ENCODE results near the gene ARHGAP8. TPM values are rescaled to one million over a fixed set of nuclear protein-coding genes. Genes with fewer than 3 reads are reported as not detected.
"Not testable (repeated sequence)": the region's sequence is repeated elsewhere in the genome, so short reads cannot be mapped to it uniquely, and the experiment has no call there.

ARHGAP8 gene
- total and polyA plus RNA-seq, 10 donors = 2.7 to 71.6 (median 19.7) TPM

DNA sequence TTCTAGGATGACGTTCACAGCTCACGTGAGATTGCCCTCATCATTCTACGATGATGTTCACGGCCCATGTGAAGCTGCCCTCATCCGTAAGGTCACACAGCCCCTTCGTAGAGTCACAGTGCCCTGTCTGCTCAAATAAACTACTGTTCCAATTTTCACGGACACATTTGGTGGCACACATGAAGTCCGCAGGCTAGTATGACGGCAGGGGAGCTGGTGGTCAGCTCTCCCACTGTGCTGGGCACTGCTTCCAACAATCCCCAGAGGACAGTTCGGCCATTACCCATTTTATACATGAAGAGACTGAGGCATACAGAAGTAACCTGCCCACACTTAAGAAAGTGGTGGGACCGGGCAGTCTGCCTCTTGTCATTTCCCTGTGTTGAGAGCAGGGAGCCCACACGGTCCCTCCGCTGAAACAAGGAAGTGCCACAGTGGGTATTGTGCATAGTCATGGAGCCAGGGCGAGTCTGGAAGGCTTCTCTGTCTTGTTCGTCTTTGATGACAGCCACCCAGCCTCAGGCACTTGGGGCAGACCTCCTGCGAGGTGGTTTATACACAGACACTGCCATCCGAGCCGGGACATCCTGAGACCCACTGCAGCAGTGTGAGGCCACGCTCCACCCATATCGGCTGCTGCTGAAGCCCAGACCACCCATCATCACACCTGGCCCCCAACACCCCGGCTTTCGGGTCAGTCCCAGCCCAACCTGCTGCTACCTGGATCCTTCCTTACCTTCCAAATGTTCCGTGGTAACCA is 143.1 kb downstream of the ARHGAP8 start:
- H3K27ac ChIP-seq = no peak overlapping the region
- no peaks in the 10 kb centered on the region for H3K4me1 ChIP-seq
- peak; percentile 42 for DNase-seq
- H3K27me3 ChIP-seq (replicated peaks in 1 of 7) = peaks cover 0 to 12% (median 0%) of the 10 kb centered on the region in 7 donors
- H3K4me3 ChIP-seq = no peak overlapping the region
- intact Hi-C loops (cut with DNase I; ENCODE audit: low total_unique reads) = no loop called here
- H3K36me3 ChIP-seq = no peaks in the 10 kb centered on the region
- TF ChIP-seq POLR2A (IDR thresholded peaks at IDR 0.05) (no peak), POLR2AphosphoS5 (IDR thresholded peaks at IDR 0.05) (no peak)
- TF ChIP-seq, protein P1, sequence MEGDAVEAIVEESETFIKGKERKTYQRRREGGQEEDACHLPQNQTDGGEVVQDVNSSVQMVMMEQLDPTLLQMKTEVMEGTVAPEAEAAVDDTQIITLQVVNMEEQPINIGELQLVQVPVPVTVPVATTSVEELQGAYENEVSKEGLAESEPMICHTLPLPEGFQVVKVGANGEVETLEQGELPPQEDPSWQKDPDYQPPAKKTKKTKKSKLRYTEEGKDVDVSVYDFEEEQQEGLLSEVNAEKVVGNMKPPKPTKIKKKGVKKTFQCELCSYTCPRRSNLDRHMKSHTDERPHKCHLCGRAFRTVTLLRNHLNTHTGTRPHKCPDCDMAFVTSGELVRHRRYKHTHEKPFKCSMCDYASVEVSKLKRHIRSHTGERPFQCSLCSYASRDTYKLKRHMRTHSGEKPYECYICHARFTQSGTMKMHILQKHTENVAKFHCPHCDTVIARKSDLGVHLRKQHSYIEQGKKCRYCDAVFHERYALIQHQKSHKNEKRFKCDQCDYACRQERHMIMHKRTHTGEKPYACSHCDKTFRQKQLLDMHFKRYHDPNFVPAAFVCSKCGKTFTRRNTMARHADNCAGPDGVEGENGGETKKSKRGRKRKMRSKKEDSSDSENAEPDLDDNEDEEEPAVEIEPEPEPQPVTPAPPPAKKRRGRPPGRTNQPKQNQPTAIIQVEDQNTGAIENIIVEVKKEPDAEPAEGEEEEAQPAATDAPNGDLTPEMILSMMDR (IDR thresholded peaks at IDR 0.05 in 8 of 11, conservative IDR thresholded peaks at IDR 0.05 in 3 of 11) = no peak
- peaks cover 0 to 11% (median 7%) of the 10 kb centered on the region in 8 donors for H3K9me3 ChIP-seq
- 74 to 86% (median 77%) methylated on average over 23 of the region's 23 CpGs for WGBS, 5 donors

DNA sequence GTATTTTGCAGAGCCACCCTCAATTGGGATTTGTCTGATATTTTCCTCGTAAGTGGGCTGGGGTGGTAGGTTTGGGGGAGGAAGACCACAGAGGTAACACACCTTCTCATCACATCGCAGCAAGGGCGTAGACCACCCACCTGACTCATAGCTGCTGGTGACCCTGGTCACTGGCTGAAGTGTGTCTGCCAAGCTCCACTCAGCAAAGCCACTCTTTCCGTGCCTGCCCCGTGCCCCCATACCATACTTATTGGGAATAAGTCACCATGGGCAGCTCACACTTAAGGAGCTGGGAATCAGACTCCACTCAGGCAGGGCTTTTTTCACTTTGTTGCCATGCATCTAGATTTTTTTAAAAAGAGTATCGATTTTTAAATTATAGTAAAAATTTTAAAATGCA is 145.9 kb downstream of the ARHGAP8 start:
- peak; percentile 15 for DNase-seq
- H3K27ac ChIP-seq = no peak overlapping the region
- H3K9me3 ChIP-seq = peaks cover 6 to 37% (median 32%) of the 10 kb centered on the region in 8 donors
- no peaks in the 10 kb centered on the region for H3K36me3 ChIP-seq
- TF ChIP-seq POLR2A (IDR thresholded peaks at IDR 0.05) = no peak
- TF ChIP-seq, protein P1 (IDR thresholded peaks at IDR 0.05 in 8 of 11, conservative IDR thresholded peaks at IDR 0.05 in 3 of 11) = no peak
- no peak for TF ChIP-seq POLR2AphosphoS5 (IDR thresholded peaks at IDR 0.05)
- WGBS, 5 donors = 87 to 97% (median 92%) methylated on average over 6 of the region's 6 CpGs
- no peaks in the 10 kb centered on the region for H3K4me1 ChIP-seq
- peaks cover 0 to 21% (median 0%) of the 10 kb centered on the region in 7 donors for H3K27me3 ChIP-seq (replicated peaks in 1 of 7)
- intact Hi-C loops (cut with DNase I; ENCODE audit: low total_unique reads) = no loop called here
- H3K4me3 ChIP-seq = no peak overlapping the region

DNA sequence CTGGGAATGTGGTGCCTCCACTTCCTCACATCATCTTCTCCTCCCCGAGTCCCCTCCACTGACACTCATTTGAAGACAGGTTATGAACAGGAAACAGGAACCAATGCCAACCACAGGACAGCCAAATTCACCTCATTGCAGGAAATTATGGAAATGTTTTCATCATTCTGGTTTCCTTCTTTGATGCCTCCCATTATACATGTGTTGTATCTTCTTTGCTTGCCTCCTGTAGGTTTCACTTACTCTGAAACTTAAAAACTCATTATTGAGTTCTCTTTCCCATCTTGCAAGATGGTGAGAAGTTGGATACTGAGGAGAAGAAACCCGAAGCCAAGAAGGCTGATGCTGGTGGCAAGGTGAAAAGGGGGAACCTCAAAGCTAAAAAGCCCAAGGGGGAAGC is 148.9 kb downstream of the ARHGAP8 start:
- Histone ChIP-seq H3K9me3 (peaks cover 6 to 37% (median 32%) of the 10 kb centered on the region in 8 donors), H3K4me3 (no peak overlapping the region), H3K36me3 (no peaks in the 10 kb centered on the region), H3K27ac (no peak overlapping the region), H3K4me1 (no peaks in the 10 kb centered on the region), H3K27me3 (replicated peaks in 1 of 7) (peaks cover 0 to 31% (median 0%) of the 10 kb centered on the region in 7 donors)
- 47 to 67% (median 52%) methylated on average over 2 of the region's 2 CpGs for WGBS, 5 donors
- no peak for DNase-seq
- intact Hi-C loops (cut with DNase I; ENCODE audit: low total_unique reads) = no loop called here
- TF ChIP-seq POLR2AphosphoS5 (IDR thresholded peaks at IDR 0.05) = no peak
- TF ChIP-seq, protein P1 (IDR thresholded peaks at IDR 0.05 in 8 of 11, conservative IDR thresholded peaks at IDR 0.05 in 3 of 11) = no peak
- no peak for TF ChIP-seq POLR2A (IDR thresholded peaks at IDR 0.05)

DNA sequence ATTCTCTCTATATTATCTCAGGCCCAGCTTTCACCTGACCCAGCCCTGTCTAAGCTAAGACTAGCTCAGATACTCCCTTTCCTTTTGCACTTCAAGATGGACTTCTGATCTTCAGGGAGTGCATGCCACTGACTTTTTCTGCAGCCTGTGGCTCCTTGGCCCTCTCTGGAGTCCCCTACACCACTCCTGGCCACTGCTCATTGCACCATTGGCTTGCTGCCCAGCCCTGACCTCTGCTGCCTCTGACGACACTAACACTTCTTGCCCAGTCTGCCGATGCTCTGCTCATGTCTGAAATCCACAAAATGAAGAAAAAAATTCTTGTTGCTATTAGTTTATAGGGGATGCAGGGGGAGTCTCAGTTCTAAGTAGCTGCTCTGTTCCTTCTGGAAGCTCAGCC is 150.8 kb downstream of the ARHGAP8 start:
- peaks cover 0 to 38% (median 0%) of the 10 kb centered on the region in 7 donors for H3K27me3 ChIP-seq (replicated peaks in 1 of 7)
- H3K27ac ChIP-seq; H3K4me3 ChIP-seq; DNase-seq; H3K4me1 ChIP-seq; intact Hi-C loops (cut with DNase I; ENCODE audit: low total_unique reads); H3K36me3 ChIP-seq: not testable (repeated sequence)
- peaks cover 6 to 37% (median 32%) of the 10 kb centered on the region in 8 donors for H3K9me3 ChIP-seq
- 71 to 86% methylated on average over 1 to 2 of the region's 2 CpGs; no CpG with 5 or more reads in 3 of the 5 donors for WGBS, 5 donors

DNA sequence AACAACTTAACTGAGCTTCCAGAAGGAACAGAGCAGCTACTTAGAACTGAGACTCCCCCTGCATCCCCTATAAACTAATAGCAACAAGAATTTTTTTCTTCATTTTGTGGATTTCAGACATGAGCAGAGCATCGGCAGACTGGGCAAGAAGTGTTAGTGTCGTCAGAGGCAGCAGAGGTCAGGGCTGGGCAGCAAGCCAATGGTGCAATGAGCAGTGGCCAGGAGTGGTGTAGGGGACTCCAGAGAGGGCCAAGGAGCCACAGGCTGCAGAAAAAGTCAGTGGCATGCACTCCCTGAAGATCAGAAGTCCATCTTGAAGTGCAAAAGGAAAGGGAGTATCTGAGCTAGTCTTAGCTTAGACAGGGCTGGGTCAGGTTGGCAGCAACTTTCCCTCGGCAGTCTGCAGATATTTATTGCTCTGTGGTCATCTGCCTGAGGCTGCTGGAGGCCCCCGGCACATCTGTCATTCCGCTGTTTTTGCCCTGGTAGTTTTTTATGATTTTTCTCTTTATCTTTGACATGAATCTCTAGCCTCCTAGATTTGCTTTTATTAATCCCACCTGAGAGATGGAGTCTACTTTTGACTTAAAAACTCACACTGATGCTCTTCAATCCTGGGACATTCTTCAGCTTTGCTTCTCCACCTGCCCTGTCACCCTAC is 152.2 kb downstream of the ARHGAP8 start:
- intact Hi-C loops (cut with DNase I; ENCODE audit: low total_unique reads); H3K4me3 ChIP-seq; H3K27ac ChIP-seq; DNase-seq; H3K36me3 ChIP-seq; H3K4me1 ChIP-seq: not testable (repeated sequence)
- WGBS, 5 donors = 37 to 74% (median 53%) methylated on average over 3 to 4 of the region's 5 CpGs
- Histone ChIP-seq H3K27me3 (replicated peaks in 1 of 7) (peaks cover 0 to 38% (median 0%) of the 10 kb centered on the region in 7 donors), H3K9me3 (peaks cover 6 to 34% (median 32%) of the 10 kb centered on the region in 8 donors)
